SK-N-SH (cell line): Measurements from ENCODE around the gene SLC9C1. TPM values are rescaled to one million over a fixed set of nuclear protein-coding genes. Genes with fewer than 3 reads are reported as not detected.

Source experiments
- CTCF ChIA-PET: fragments of 300-600, 350-600 bp; formaldehyde crosslinking; extraction: SDS; loops from one replicate; lab custom pipeline; 2021; lab: Yijun Ruan, JAX
- POLR2A ChIA-PET: fragments of 350-600 bp; sonication (Branson Sonifier 250); formaldehyde crosslinking; extraction: SDS; loops from one replicate; lab custom pipeline; 2020; ENCODE audit warnings: antibody characterized with exemption, inconsistent platforms; lab: Yijun Ruan, JAX
- DNase-seq: peaks from one replicate; pipeline ENCODE4 v3.0.0; 2012
- H2AFZ ChIP-seq: fragments of 200-600 bp; sonication (generic); 2 replicates; pipeline ENCODE4 v1.8.1; 2016; ENCODE audit warnings: antibody characterized with exemption, mild to moderate bottlenecking, low read depth
- H3F3A ChIP-seq: fragments of 200-600 bp; sonication (generic); replicated peaks from 2 replicates; pipeline ENCODE3; 2016; ENCODE audit warnings: antibody characterized with exemption, mild to moderate bottlenecking; ENCODE audit not compliant: insufficient read depth
- H3K27ac ChIP-seq, 2 experiments: fragments of 200-500 bp in 1 of 2; fragments of 200-600 bp in 1 of 2; sonication (Bioruptor generic) in 1 of 2; sonication (generic), shearing (Covaris generic) in 1 of 2; 2 replicates each; pipeline versions ENCODE4 v1.5.1 to v1.6.1; 2014 to 2016; ENCODE audit warnings: low read depth in 2 of 2, inconsistent platforms in 1 of 2, low read length in 1 of 2, mild to moderate bottlenecking in 1 of 2, mixed read lengths in 1 of 2
- H3K27me3 ChIP-seq: fragments of 200-600 bp; sonication (generic), shearing (Covaris generic); 2 replicates; pipeline ENCODE4 v1.6.1; 2016; ENCODE audit warnings: mixed run types; ENCODE audit not compliant: insufficient read depth
- H3K36me3 ChIP-seq, 2 experiments: fragments of 200-500 bp in 1 of 2; fragments of 200-600 bp in 1 of 2; sonication (Bioruptor generic) in 1 of 2; sonication (generic) in 1 of 2; replicated peaks in 1 of 2; 2 replicates each; pipeline versions ENCODE3 to v1.5.1; 2014 to 2016; ENCODE audit warnings: low read length in 1 of 2, mild to moderate bottlenecking in 1 of 2; ENCODE audit not compliant: insufficient read depth in 2 of 2, control insufficient read depth in 1 of 2
- H3K4me1 ChIP-seq, 2 experiments: fragments of 200-500 bp in 1 of 2; fragments of 200-600 bp in 1 of 2; sonication (Bioruptor generic) in 1 of 2; sonication (generic), shearing (Covaris generic) in 1 of 2; 2 replicates each; pipeline versions ENCODE4 v1.5.1 to v1.6.1; 2014 to 2016; ENCODE audit warnings: low read depth in 1 of 2, low read length in 1 of 2, mixed run types in 1 of 2; ENCODE audit not compliant: insufficient read depth in 2 of 2, control insufficient read depth in 1 of 2
- H3K4me2 ChIP-seq: fragments of 200-600 bp; sonication (generic), shearing (Covaris generic); 2 replicates; pipeline ENCODE4 v1.6.1; 2017; ENCODE audit warnings: mixed run types
- H3K4me3 ChIP-seq, 2 experiments: fragments of 200-500 bp in 1 of 2; fragments of 200-600 bp in 1 of 2; sonication (Bioruptor generic) in 1 of 2; sonication (generic), shearing (Covaris generic) in 1 of 2; 2 replicates each; pipeline versions ENCODE4 v1.5.1 to v1.8.1; 2014 to 2016; ENCODE audit warnings: low read depth in 2 of 2, inconsistent platforms in 1 of 2, low read length in 1 of 2, mild to moderate bottlenecking in 1 of 2, mixed read lengths in 1 of 2, moderate library complexity in 1 of 2
- H3K79me2 ChIP-seq: fragments of 200-600 bp; sonication (generic); 2 replicates; pipeline ENCODE4 v1.8.1; 2017; ENCODE audit warnings: mild to moderate bottlenecking; ENCODE audit not compliant: insufficient read depth
- H3K9ac ChIP-seq: fragments of 200-600 bp; sonication (generic); 2 replicates; pipeline ENCODE4 v1.6.1; 2017; ENCODE audit warnings: mixed run types
- H3K9me2 ChIP-seq: fragments of 200-600 bp; sonication (generic); 2 replicates; pipeline ENCODE4 v1.6.1; 2017; ENCODE audit warnings: mixed run types
- H3K9me3 ChIP-seq: fragments of 200-600 bp; sonication (generic); 2 replicates; pipeline ENCODE4 v1.6.1; 2017; ENCODE audit warnings: mixed run types, mild to moderate bottlenecking, moderate library complexity
- H4K20me1 ChIP-seq: fragments of 200-600 bp; sonication (generic); 2 replicates; pipeline ENCODE4 v1.6.1; 2017; ENCODE audit warnings: mild to moderate bottlenecking, mixed run types; ENCODE audit not compliant: insufficient read depth
- ELF1 ChIP-seq: IDR thresholded peaks from 2 replicates; pipeline ENCODE4 v1.4.0; 2012
- FOSL2 ChIP-seq: IDR thresholded peaks from 2 replicates; pipeline ENCODE4 v1.4.0; 2012; ENCODE audit warnings: low read depth, mild to moderate bottlenecking, moderate library complexity, borderline replicate concordance
- GABPA ChIP-seq: IDR thresholded peaks from 2 replicates; pipeline ENCODE4 v1.4.0; 2012; ENCODE audit warnings: low read depth, mild to moderate bottlenecking
- JUND ChIP-seq: IDR thresholded peaks from 2 replicates; pipeline ENCODE4 v1.4.0; 2012
- RAD21 ChIP-seq: IDR thresholded peaks from 2 replicates; pipeline ENCODE4 v1.6.1; 2012; ENCODE audit warnings: mild to moderate bottlenecking, low read length
- RXRA ChIP-seq: IDR thresholded peaks from 2 replicates; pipeline ENCODE4 v1.4.0; 2012; ENCODE audit warnings: low read depth, mild to moderate bottlenecking, borderline replicate concordance
- SMC3 ChIP-seq: IDR thresholded peaks from 2 replicates; pipeline ENCODE4 v1.6.1; 2012; ENCODE audit warnings: low read depth, low read length, improper control_type of control experiment
- TCF12 ChIP-seq: IDR thresholded peaks from 2 replicates; pipeline ENCODE4 v1.4.0; 2012
- WGBS: methylation state at CpG from one replicate; pipeline ENCODE4 v1.1.6; 2017; ENCODE audit warnings: low lambda C conversion rate; 5-methylcytosine and 5-hydroxymethylcytosine counted together
- polyA plus RNA-seq, 3 experiments: library from polyadenylated mRNA; depleted of rRNA; stranded (reverse); fragments of >200 nt; gene quantifications; 2 replicates each; pipeline ENCODE4 v1.2.3, GENCODE V29; 2012
- TF ChIP-seq, protein P1 (sequence below): fragments of 200-600 bp; sonication (generic); IDR thresholded peaks from 2 replicates; pipeline ENCODE4 v1.6.1; 2017; ENCODE audit warnings: antibody characterized with exemption, mild to moderate bottlenecking, moderate library complexity
- TF ChIP-seq, protein P2 (sequence below): IDR thresholded peaks from 2 replicates; pipeline ENCODE4; 2012
- TF ChIP-seq, protein P3 (sequence below): IDR thresholded peaks from 2 replicates; pipeline ENCODE4 v1.6.1; 2012; ENCODE audit warnings: mild to moderate bottlenecking, low read depth, low read length, moderate library complexity
- TF ChIP-seq, protein P4 (sequence below): fragments of 150-350 bp; IDR thresholded peaks from 2 replicates; pipeline ENCODE4 v1.6.1; 2016; ENCODE audit warnings: mild to moderate bottlenecking, low read depth, low read length

SLC9C1 gene
- polyA plus RNA-seq, 1 of the 3 experiments (the other 2 are of a cell fraction) = not detected

DNA sequence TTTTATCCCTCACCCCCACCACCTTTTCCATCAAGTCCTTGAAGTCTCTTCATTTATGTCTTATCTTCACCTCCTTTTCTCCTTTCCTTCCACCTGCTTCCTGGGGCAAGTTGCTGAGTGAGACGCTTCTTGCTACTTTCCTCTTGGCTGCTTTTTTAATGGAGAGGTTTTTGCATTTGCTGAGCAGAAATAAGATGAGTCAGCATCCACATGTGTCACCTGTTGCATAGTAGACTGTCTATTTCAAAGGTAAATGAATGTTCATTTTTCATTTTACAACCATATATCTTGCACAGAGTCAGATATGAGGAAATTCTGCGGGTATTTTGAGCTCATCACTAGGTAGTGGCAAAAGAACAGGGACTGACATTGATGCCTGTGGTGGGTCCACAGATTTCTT lies 189.2 kb downstream of the SLC9C1 start:
- Histone ChIP-seq H2AFZ (no peak overlapping the region), H3K9me3 (no peaks in the 10 kb centered on the region), H3K79me2 (peaks cover 16% of the 10 kb centered on the region), H3K4me3 (no peak overlapping the region), H3K9ac (no peak overlapping the region), H3K36me3 (peaks cover 0 to 30% of the 10 kb centered on the region in 2 experiments), H3F3A (peaks cover 7% of the 10 kb centered on the region), H3K4me2 (no peak overlapping the region), H4K20me1 (no peaks in the 10 kb centered on the region), H3K4me1 (peaks cover 0 to 12% of the 10 kb centered on the region in 2 experiments; a peak in 2 of 4 replicates), H3K27ac (no peak overlapping the region), H3K27me3 (no peaks in the 10 kb centered on the region), H3K9me2 (no peaks in the 10 kb centered on the region)
- POLR2A ChIA-PET = no interaction called here
- WGBS = 86% methylated on average over 2 of the region's 2 CpGs
- CTCF ChIA-PET = no interaction called here
- TF ChIP-seq FOSL2 (no peak), SMC3 (no peak), RAD21 (no peak)
- no peak for DNase-seq

DNA sequence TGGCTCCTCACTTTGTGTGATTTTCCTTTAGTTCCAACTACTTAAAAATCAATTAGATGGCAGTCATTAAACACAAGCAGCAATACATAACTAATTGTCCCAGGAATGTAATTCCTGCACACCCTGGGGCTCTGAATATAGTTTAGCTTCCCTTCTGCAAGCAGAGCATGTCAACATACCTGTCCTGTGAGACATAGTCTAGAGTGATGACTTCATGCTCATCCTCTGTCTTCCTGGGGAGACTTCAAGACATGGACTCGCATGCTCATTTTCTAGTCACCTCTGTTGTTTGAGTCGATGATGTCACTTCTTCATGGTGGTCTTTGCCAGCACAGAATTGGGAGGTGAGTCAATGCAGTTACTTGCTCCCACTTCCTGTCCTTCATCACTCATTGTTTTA lies 192.1 kb downstream of the SLC9C1 start:
- Histone ChIP-seq H3K4me1 (peaks cover 0 to 21% of the 10 kb centered on the region in 2 experiments; a peak in 2 of 4 replicates), H3K4me2 (peak overlapping the region; percentile 12), H3F3A (peaks cover 14% of the 10 kb centered on the region), H4K20me1 (no peaks in the 10 kb centered on the region), H3K9me3 (no peaks in the 10 kb centered on the region), H3K4me3 (no peak overlapping the region), H3K9ac (no peak overlapping the region), H3K27ac (peak overlapping the region in 1 of 2 experiments; percentile 54; a peak in 2 of 4 replicates), H3K27me3 (no peaks in the 10 kb centered on the region)
- POLR2A ChIA-PET = no interaction called here
- WGBS = 10% methylated on average over 2 of the region's 2 CpGs
- DNase-seq = no peak
- TF ChIP-seq, protein P1, sequence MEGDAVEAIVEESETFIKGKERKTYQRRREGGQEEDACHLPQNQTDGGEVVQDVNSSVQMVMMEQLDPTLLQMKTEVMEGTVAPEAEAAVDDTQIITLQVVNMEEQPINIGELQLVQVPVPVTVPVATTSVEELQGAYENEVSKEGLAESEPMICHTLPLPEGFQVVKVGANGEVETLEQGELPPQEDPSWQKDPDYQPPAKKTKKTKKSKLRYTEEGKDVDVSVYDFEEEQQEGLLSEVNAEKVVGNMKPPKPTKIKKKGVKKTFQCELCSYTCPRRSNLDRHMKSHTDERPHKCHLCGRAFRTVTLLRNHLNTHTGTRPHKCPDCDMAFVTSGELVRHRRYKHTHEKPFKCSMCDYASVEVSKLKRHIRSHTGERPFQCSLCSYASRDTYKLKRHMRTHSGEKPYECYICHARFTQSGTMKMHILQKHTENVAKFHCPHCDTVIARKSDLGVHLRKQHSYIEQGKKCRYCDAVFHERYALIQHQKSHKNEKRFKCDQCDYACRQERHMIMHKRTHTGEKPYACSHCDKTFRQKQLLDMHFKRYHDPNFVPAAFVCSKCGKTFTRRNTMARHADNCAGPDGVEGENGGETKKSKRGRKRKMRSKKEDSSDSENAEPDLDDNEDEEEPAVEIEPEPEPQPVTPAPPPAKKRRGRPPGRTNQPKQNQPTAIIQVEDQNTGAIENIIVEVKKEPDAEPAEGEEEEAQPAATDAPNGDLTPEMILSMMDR = no peak
- TF ChIP-seq, protein P2, sequence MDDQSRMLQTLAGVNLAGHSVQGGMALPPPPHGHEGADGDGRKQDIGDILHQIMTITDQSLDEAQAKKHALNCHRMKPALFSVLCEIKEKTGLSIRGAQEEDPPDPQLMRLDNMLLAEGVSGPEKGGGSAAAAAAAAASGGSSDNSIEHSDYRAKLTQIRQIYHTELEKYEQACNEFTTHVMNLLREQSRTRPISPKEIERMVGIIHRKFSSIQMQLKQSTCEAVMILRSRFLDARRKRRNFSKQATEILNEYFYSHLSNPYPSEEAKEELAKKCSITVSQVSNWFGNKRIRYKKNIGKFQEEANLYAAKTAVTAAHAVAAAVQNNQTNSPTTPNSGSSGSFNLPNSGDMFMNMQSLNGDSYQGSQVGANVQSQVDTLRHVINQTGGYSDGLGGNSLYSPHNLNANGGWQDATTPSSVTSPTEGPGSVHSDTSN = peak; percentile 42; the same call in 1 of the 2 replicates
- TF ChIP-seq JUND = peak; percentile 51
- TF ChIP-seq ELF1 = no peak
- peak; percentile 52; the same call in 1 of the 2 replicates for TF ChIP-seq FOSL2
- 0 out of 2 replicates have a peak, but pooled peaks have one; percentile 15 for TF ChIP-seq TCF12
- TF ChIP-seq, all 33 proteins: peak for 4
- Histone ChIP-seq H3K36me3 (peaks cover 0 to 28% of the 10 kb centered on the region in 2 experiments), H3K9me2 (no peaks in the 10 kb centered on the region), H3K79me2 (peaks cover 37% of the 10 kb centered on the region), H2AFZ (no peak overlapping the region)
- CTCF ChIA-PET = interaction anchor here (2.5 kb wide), 1 partner anchor 10 kb away, joined by 10 read pairs; no protein-coding TSS in a partner anchor

DNA sequence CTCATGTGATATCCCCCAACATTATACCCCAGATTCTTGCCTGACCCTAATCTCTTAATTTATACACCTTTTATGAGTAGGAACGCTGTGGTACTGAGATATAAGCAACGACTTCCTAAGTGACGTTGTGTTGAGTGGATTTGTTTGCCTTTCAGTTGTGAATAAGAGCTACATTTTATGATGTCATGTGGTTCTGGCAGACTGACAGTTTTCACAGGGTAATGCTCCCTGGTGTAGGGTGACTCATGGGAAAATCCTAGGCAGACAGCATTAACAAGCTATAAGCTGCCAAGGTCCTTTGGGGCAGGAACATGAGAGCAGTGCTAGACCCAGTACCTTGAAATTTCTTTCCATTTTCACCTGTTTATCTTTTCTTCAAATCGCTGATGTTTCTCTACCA lies 196.6 kb downstream of the SLC9C1 start:
- DNase-seq = no peak
- peak overlapping the region; percentile 28; the same call in 1 of the 2 replicates for H3K9ac ChIP-seq
- H3K27ac ChIP-seq = peak overlapping the region in 1 of 2 experiments; percentile 85; a peak in 2 of 4 replicates
- TF ChIP-seq, protein P3, sequence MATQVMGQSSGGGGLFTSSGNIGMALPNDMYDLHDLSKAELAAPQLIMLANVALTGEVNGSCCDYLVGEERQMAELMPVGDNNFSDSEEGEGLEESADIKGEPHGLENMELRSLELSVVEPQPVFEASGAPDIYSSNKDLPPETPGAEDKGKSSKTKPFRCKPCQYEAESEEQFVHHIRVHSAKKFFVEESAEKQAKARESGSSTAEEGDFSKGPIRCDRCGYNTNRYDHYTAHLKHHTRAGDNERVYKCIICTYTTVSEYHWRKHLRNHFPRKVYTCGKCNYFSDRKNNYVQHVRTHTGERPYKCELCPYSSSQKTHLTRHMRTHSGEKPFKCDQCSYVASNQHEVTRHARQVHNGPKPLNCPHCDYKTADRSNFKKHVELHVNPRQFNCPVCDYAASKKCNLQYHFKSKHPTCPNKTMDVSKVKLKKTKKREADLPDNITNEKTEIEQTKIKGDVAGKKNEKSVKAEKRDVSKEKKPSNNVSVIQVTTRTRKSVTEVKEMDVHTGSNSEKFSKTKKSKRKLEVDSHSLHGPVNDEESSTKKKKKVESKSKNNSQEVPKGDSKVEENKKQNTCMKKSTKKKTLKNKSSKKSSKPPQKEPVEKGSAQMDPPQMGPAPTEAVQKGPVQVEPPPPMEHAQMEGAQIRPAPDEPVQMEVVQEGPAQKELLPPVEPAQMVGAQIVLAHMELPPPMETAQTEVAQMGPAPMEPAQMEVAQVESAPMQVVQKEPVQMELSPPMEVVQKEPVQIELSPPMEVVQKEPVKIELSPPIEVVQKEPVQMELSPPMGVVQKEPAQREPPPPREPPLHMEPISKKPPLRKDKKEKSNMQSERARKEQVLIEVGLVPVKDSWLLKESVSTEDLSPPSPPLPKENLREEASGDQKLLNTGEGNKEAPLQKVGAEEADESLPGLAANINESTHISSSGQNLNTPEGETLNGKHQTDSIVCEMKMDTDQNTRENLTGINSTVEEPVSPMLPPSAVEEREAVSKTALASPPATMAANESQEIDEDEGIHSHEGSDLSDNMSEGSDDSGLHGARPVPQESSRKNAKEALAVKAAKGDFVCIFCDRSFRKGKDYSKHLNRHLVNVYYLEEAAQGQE = no peak
- TF ChIP-seq GABPA = no peak
- TF ChIP-seq, protein P4, sequence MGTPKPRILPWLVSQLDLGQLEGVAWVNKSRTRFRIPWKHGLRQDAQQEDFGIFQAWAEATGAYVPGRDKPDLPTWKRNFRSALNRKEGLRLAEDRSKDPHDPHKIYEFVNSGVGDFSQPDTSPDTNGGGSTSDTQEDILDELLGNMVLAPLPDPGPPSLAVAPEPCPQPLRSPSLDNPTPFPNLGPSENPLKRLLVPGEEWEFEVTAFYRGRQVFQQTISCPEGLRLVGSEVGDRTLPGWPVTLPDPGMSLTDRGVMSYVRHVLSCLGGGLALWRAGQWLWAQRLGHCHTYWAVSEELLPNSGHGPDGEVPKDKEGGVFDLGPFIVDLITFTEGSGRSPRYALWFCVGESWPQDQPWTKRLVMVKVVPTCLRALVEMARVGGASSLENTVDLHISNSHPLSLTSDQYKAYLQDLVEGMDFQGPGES = no peak
- TF ChIP-seq RXRA = no peak
- TF ChIP-seq, protein P2 = peak; percentile 84

More for the DNA sequence above, 196.6 kb downstream of the SLC9C1 start:
- no peak overlapping the region for H3K4me3 ChIP-seq
- H4K20me1 ChIP-seq = no peaks in the 10 kb centered on the region
- WGBS = 5% methylated on average over 4 of the region's 4 CpGs
- H3K4me2 ChIP-seq = peak overlapping the region; percentile 53; the same call in 1 of the 2 replicates
- H3K36me3 ChIP-seq = peaks cover 0 to 13% of the 10 kb centered on the region in 2 experiments
- H3K27me3 ChIP-seq = no peaks in the 10 kb centered on the region
- CTCF ChIA-PET = interaction anchor here (1.7 kb wide), 1 partner anchor 14 kb away, joined by 4 read pairs; no protein-coding TSS in a partner anchor
- no peaks in the 10 kb centered on the region for H3K9me3 ChIP-seq
- peaks cover 52% of the 10 kb centered on the region for H3K79me2 ChIP-seq
- H3K9me2 ChIP-seq = no peaks in the 10 kb centered on the region
- POLR2A ChIA-PET = no interaction called here
- peaks cover 14% of the 10 kb centered on the region for H3F3A ChIP-seq
- no peak overlapping the region for H2AFZ ChIP-seq
- peaks cover 0 to 18% of the 10 kb centered on the region in 2 experiments; a peak in 2 of 4 replicates for H3K4me1 ChIP-seq
